Measurements from ENCODE around the gene SYK. TPM values are rescaled to one million over a fixed set of nuclear protein-coding genes. Genes with fewer than 3 reads are reported as not detected.

The SYK gene
- total RNA-seq, 1 donor: not detected

- TF ChIP-seq CTCF (IDR thresholded peaks at IDR 0.05; ENCODE audit: insufficient read depth, low read depth, low read length): peak; percentile 40
- H3K4me3 ChIP-seq (ENCODE audit: low read depth, low read length): no peak overlapping the region
- DNase-seq (ENCODE audit: low read depth): peak; percentile 11
Observed at GRCh38 chr9:90898228-90898627, 96.6 kb downstream of the SYK start.

- DNase-seq (ENCODE audit: low read depth): no peak
- H3K4me3 ChIP-seq (ENCODE audit: low read depth, low read length): no peak overlapping the region
- TF ChIP-seq CTCF (IDR thresholded peaks at IDR 0.05; ENCODE audit: insufficient read depth, low read depth, low read length): no peak
Observed at GRCh38 chr9:90899287-90899686, 97.7 kb downstream of the SYK start.

GRCh38 chr9:90900130-90900529, 98.5 kb downstream of the SYK start:
- TF ChIP-seq CTCF (IDR thresholded peaks at IDR 0.05; ENCODE audit: insufficient read depth, low read depth, low read length): peak; percentile 20

GRCh38 chr9:90901933-90902332, 100.3 kb downstream of the SYK start:
- TF ChIP-seq CTCF (IDR thresholded peaks at IDR 0.05; ENCODE audit: insufficient read depth, low read depth, low read length): no peak
- DNase-seq (ENCODE audit: low read depth): no peak

More at GRCh38 chr9:90900130-90900529, 98.5 kb downstream of the SYK start:
- no peak for DNase-seq (ENCODE audit: low read depth)
- no peak overlapping the region for H3K4me3 ChIP-seq (ENCODE audit: low read depth, low read length)

GRCh38 chr9:90903766-90904424, 102.3 kb downstream of the SYK start:
- H3K4me3 ChIP-seq (ENCODE audit: low read depth, low read length): no peak overlapping the region
- no peak for DNase-seq (ENCODE audit: low read depth)
- no peak for TF ChIP-seq CTCF (IDR thresholded peaks at IDR 0.05; ENCODE audit: insufficient read depth, low read depth, low read length)

More at GRCh38 chr9:90901933-90902332, 100.3 kb downstream of the SYK start:
- no peak overlapping the region for H3K4me3 ChIP-seq (ENCODE audit: low read depth, low read length)

GRCh38 chr9:90904706-90905478, 103.3 kb downstream of the SYK start:
- TF ChIP-seq CTCF (IDR thresholded peaks at IDR 0.05; ENCODE audit: insufficient read depth, low read depth, low read length): no peak
- no peak for DNase-seq (ENCODE audit: low read depth)
- no peak overlapping the region for H3K4me3 ChIP-seq (ENCODE audit: low read depth, low read length)

Data from fibroblast of villous mesenchyme (primary cell).